Body of pancreas (tissue), 4 donors: Measurements from ENCODE around the gene SON.
A peak's percentile ranks its signal among the peaks of the same experiment; 100 is the strongest.

Experiments used
- CTCF ChIP-seq, 7 experiments: fragments of 450-650 bp in 4 of 7; fragments of 200-600 bp in 3 of 7; sonication (generic) in 3 of 7; IDR thresholded peaks; one replicate each; pipeline ENCODE4 v1.5.1; 2016 to 2019; ENCODE audit warnings: antibody characterized with exemption in 7 of 7
- POLR2A ChIP-seq, 3 donors: fragments of 450-650 bp; IDR thresholded peaks; one replicate each; pipeline ENCODE4 v1.6.1; 2016; ENCODE audit warnings: antibody characterized with exemption in 3 of 3, mild to moderate bottlenecking in 2 of 3

GRCh38 chr21:33588485-33589335 lies 45.9 kb downstream of the SON start, which contains the start of gene DONSON:
- TF ChIP-seq POLR2A (IDR thresholded peaks at IDR 0.05) (peak; percentile 49 to 60 (median 57)), CTCF (IDR thresholded peaks at IDR 0.05) (peak in 2 of 7 experiments; percentile 25 to 37)
